HG02642 (cell line): ENCODE data around the gene TTLL12.

Source experiments
- ATAC-seq: cut with Tn5 transposase; IDR thresholded peaks from one replicate; pipeline ENCODE4 v1.9.1; 2021; ENCODE audit warnings: mild to moderate bottlenecking; ENCODE audit not compliant: unreplicated experiment, poor library complexity

Gene TTLL12

DNA sequence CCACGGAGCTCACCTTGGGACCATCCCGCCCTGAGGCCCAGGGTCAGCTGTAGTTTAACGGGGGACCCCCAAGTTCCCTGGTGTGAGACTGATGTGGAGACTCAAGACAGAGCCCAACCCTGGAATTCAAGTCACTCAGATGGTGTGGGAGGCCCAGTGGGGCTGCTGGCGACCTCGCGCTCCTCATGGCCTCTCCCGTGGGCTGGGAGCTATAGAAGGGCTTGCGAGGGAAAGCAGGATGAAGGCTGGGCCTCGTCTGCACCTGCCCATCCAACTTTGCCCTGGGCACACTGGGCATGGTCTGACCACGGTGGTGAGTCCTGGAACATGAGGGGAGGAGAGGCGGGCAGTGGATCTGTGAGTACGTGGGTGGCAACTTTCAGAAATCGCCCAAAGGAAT is 13.6 kb upstream of the TTLL12 start:
- ATAC-seq, result no peak

DNA sequence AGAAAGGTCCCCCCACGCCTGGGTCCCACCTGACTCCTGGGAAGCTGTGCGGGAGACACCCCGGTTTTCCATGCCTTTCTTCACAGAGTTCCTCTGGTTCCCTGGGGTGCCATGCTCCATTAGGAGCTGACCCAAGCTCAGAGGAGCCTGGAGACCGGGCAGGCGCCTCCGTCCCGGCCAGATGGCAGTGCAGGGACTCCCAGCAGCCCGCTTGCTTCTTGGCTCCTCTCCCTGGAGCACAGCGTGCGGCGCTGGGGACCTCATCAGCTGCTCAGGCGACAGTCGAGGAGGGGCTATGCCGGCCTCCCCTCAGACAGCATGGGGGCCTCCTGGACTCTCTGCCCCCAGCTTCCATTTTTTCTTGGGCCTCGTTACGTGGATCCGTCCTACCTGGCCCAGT is 13.1 kb upstream of the TTLL12 start:
- ATAC-seq, result no peak

DNA sequence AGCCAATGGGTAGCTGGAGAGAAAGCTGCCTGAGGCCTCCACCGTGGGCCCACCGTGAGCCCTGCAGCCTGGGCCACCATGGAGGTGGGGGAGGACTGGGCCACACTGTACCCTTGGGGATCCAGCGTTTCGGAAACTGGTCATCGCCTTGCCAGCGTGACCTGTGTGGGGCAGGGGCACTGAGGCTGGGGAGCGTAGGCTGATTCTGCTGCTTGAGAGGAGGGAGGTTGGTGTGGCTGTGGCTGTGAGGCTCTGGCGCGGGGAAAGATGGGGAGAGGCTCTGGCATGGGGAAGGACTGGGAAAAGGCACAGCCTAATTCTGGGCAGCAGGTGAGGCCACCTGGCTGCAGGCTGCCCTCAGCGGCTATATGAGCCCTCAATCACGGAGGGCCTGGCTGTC is 12.6 kb upstream of the TTLL12 start:
- ATAC-seq, result no peak

DNA sequence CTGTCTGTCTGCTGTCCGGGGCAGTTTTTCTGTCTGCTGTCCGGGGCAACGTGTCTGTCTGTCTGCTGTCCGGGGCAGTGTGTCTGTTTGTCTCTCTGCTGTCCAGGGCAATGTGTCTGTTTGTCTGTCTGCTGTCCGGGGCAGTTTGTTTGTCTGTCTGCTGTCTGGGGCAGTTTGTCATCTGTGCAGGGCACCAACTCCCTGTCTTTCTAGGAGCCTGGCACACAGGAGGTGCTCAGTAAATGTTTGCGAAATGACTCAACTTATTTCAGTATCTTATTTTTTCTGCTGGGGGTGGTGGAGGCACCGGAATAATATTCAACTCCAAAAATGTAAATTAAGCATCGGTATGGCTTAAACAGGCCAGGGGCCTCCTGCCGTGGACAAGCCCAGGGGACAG is 12.0 kb upstream of the TTLL12 start:
- no peak for ATAC-seq

DNA sequence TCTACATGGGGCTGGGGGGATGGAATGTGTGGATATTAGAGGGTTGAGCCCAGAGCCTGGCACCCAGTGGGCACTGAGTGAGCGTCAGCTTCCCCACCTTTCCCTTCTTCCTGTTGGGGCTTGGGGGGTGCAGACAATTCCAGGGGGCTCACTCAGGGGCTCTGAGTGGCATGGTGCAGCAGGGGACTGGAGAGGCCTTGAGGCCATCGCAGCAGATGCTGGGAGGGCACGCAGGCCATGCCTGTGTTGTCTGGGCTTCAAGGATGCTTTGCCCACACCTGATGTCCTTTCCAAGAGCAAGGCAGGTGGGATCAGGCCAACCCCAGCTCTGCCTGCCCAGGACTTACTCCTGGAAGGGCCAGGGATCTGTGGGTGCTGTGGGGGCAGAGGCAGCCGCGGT is 11.2 kb upstream of the TTLL12 start:
- no peak for ATAC-seq

DNA sequence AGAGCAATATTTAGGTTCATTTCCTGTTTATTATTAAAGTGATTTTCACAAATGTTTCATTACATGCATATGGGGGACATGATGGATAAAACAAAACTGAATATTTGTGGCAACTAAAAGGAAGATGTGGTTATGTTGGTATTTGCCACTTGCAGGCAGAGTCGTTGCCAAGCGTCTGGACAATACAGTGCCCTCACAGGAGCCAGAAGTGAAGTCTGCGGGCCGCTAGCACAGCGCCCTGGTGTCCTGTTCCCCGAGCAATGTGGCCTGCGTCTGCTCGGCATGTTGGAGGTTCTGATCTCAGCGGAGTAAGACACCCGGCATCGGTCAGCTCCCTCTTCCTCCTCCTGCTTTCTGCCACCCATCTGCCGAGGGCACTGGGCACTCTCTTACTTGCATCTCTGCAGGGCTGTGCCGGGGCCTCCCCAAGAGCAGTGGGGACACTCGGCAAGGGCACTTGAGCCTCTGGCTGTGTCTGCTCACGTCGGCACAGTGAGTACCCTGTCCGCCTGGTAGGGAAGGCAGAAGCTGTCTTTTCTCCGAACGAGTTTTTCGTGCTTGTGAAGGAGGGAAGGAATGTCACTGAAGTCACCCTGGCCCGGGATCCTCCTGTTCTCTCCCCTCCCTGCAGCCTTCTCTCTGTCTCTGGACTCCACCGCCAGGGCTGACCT is 10.5 kb upstream of the TTLL12 start:
- no peak for ATAC-seq

DNA sequence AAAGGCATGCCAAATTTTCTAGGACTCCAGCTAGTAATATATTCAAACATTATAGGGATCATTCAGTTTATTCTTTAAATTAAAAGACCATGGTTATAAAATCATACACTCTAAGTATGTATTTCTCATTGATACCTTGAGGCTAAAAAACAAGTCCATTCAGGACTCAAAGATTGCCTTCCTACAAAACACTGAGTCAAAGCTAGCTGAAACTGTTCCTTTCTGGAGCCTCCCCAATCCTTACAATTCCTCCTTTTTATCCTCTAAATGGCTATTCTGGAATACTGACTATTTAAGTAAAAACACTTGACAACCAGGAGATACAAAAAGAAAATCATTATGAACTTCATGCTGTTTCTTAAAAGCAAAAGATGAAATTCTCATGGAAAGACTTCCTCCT is 4.9 kb upstream of the TTLL12 start:
- no peak for ATAC-seq

DNA sequence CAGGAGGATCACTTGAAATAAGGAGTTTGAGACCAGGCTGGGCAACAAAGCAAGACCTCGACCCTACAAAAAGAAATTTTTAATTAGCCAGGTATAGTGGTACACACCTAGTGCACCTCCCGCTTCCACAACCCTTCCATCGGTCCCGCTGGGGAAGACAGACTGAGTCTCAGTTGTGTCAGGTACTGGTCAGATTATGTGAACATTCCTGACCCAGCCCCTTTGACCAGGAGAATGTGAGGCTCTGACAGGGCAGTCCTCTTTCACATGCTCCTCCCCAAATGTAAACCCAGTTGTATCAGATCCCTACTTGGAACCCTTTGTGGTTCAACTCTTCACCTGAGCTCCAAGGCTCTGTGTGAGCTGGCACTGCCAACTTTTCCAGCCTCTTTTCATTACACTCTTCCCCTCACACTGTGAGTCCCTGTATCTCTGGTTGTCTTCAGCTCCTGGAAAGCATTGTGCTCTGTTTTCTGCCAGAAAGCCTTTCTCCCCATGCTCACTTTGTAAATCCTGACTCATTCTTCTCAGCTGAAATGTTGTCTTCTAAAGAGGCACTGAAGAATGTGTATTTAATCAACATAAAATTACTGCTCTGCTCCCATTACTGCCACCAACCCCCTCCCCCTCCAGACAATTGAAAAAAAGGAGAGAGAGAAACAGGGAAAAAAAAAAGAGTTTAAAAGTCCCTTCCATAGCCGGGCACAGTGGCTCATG is 2.1 kb upstream of the TTLL12 start:
- no peak for ATAC-seq

DNA sequence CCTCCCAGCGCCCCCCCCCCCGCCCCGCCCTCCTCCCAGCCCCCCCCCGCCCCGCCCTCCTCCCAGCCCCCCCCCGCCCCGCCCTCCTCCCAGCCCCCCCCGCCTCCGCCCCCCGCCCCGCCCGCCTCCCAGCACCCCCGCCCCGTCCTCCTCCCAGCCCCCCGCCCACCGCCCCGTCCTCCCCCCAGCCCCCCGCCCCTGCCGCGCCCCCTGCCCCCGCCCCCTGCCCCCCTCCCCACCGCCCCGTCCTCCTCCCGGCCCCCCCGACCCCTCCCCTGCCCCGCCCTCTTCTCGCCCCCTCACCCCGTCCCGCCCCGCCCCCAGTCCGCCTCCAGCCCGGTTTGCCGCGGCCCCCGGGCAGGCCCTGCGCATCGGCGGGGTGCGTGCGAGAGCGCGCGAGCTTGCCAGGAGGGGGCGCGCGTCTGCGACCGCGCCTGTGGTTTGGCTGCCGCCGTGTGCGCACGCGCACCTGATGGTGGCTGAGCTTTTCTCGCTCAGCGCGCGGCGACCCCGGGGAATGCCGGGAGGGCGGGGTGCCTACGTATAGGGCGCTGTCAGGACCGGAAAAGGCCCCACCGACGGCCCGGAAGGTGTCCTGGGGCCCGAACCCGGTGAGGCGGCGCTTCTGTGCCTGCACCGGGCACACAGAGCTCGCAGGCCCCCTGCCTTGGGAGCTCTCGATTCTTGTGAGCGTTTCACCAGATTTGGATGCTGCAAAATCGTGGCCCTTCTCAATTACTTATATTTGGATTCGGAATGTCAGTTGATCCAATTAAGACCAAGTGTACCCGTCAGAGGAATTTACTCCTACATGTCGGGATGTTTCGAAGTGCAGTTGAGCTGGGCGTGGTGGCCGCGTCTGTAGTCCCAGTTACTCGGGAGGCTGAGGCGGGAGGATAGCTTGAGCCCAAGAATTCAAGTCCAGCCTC is 501 bp upstream of the TTLL12 start:
- ATAC-seq, result peak; percentile 90

DNA sequence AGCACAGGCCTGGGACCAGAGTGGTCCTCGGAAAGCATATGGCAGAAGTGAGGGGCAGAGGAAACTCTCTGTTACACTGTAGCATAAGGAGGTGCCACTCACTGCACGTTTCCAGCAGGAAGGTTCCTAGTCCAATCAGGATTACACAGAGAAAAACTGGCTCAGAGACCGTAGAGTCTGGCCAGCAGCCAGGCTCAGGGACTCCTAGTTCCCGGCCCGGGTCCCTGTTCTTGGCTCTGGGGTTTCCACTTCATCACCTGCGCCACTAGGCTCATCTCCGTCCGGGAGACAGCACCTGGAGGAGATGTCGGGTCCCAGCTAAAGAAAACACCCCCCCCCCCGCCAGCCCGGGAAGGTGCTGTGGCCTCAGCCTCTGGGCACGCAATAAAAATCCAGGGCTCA is 1.1 kb downstream of the TTLL12 start:
- no peak for ATAC-seq

DNA sequence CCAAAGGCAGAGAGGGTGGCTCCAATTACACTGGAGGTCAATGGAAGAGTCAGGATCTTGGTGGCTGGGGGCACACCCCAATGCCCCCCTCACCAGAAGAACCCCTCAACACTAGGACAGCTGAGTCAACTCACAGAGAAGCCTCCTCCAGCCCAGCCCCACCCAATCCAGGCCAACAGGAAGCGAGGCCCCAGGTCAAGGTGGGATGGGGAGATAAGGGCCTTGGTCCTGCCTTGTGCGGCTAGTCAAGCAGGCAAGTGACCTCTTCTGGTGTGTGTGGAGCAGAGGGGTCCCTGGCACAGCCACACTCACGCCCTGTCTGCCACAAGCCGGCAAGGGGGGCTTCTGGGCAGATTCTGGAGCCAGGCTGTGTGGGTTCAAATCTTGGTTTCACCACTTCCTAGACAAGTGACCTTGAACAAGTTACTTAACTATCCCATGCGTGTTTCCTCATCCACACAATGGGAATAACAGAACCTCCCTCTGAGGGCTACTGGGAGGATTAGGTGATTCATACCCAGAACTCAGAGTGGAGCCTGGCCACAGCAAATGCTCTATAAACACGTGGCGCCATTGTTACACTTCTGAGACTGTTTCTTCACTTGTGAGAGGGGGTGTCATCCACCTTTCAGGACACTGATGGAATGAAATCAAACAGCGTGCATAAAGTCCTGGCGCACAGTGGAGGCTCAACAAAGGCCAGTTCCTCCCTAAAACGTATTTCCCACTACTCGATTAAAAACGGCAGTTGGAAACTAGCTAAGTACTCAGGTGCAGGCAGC is 3.2 kb downstream of the TTLL12 start:
- no peak for ATAC-seq

DNA sequence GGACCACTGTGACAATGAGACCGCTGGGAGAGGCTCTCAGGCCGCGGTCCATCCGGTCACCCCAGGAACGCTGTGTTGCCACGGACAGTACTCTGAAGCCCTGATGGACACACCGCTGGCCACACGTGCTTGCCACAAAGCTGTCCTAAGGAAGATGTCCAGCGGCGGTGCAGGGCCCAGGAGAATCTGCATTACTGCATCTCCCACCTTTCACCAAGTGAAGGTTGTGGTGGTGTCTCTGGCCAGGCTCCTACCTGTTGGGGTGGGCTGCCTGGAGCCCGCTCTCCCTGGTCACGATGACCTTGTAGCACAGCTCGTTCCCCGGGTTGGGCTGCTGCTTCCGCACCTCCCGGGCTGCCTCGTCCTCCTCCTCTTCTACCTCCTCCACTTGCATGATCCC is 4.2 kb downstream of the TTLL12 start:
- ATAC-seq, result no peak

DNA sequence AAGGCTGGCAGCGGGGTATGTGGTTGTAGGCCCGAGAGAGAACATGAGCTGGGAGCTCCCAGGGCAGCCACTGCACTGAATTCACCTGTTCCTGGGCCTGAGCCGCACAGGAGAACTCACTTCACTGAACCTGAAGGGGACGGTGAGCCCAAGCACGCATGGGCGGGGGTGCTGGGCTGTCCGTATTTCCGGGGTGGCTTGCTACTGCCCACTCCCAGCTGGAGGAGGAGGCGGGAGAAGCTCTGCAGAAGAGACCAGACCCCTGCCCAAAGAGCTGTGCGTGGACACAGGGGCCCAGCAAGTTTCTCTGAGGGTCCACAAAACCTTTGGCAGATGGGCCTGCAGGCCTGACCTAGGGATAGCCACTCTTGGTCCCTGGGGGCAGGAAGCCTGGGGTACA is 4.8 kb downstream of the TTLL12 start:
- ATAC-seq, result no peak

DNA sequence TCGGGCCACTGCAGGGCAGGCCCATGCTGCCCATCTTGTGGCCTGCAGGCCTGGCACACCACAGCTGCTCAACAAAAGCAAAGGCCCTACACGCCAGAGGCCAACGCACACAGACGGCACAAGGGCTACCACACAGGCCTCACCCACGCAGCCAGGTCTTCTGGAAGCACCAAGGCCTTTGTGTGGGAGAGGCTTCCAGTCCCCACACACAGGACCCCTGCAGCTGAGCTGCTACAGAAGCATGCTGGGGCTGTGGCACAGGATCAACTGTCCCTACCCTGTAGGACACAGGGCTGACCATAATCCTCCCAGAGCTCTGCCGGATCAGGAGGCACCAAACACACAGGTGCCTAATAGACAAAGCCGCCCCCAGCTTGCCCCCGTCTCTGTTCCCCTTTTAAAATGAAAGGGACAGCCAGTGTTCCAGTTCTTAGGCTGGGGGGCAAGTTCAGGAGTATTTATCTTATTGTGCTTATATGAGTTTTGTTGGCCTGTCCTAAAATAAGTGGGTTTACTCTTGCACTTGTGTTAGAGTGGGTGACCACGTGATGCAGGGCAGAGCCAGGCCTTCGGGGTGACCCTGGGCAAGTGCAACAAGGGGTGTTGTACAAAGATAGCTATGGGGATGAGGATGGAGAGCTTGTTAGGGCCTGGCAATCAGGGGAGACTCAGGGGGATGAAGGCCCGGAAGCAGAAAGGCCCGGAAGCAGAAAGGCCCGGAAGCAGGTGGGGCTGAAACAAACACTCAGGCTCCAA is 5.4 kb downstream of the TTLL12 start:
- ATAC-seq, result no peak

DNA sequence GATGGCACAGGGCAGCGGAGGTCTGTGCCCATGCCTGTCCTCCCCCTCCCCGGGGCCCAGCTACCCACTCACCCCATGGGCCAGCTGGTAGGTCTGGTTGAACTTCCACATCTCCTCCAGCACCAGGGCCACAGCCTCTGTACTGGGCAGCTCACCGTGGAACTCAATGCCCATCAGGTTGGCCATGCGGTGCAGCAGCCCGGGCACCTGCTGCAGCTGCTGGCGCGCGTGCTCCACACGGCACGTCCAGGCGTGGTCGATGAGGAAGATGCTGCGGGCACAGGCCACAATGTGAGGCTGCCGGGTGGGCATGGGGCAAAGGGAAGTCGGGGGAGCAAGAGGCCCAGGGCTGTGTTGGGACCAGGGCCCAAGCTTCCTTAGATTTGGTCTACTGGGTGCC is 6.3 kb downstream of the TTLL12 start:
- ATAC-seq, result no peak

DNA sequence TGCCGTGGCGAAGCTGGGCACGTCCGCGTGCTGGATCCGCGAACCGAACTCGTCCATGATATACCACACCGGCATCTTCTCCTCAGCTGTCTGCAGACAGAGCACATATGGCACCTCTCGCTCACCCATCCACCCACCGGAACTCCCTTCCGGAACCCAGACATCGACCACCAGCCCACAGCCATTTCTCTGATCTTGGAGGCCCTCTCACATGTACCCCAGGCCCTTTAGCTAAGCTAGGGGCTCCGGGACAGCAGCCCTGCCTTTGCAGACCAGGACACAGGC is 7.1 kb downstream of the TTLL12 start:
- no peak for ATAC-seq

DNA sequence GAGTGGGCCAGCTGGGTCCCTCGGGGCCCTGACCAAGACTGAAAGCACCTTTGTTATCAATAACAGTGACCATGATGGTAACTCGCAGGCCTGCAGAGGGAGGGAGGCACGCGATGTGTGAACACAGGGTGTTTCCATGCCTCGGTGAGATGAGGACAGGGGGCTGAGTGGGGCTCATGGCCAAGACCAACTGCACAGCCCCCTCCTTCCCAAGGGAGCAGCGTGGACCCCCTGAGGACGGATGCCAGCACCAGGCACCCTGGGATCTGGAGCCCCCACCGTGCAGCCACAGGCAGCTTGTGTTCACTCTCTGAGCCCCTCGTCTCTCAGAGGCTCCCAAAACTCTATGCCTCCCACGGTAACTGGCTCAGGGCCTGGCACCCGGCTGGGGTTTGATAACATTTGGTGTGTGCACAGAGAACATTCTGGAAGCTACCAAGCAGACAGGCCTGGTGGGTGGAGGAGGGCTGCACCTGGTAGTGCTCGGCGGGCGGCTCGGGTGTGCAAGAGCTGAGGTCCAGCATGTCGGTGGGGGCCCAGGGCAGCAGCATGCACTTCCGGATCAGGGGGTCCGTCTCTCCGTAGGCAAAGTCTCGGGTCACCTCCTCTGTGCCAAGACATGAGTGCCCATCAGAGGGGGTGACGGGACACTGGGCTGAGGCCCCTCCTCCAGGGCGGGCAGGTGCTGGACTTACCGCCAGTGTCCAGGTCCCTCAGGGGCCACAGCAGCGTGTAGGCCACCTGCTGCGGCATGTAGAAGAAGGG is 7.6 kb downstream of the TTLL12 start:
- no peak for ATAC-seq

DNA sequence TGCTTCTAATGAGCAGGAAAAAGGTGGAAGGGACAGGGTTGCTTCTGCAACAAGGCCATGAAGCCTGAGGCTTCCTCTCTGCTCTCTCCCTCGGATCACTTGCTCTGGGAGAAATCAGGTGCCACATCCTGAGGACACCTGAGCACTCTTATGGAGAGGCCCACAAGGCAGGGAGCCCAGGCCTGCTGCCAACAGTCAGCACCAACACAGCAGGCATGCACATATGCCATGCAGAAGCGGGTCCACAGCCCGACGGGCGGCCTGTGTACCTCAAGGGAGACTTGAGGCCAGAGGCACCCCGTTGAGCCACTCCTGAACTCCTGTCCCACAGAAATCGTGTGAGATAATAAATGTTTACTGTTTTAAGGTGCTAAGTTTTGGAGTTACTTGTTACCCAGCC is 9.5 kb downstream of the TTLL12 start:
- ATAC-seq, result no peak

DNA sequence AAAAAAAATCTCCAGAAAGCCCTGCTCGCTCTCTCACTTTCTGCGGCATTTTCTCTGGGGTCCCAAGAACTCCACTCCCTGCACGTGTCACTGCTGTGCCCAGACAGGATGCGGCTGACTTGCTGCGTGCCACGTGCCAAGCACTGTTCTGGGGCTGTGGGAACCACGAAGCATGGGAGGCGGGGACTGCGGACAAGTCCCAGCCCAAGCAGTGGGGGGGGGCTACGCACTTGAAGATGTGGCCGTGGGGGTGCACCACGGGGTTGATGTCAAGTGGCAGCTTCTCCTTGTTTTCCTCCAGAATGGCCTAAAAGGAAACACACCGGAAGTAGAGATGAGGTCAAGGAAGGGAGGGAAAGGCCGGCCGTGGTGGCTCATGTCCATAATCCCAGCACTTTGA is 10.8 kb downstream of the TTLL12 start:
- no peak for ATAC-seq
